ENCODE measurements around the gene TBC1D4.

GRCh38 chr13:75347457-75347856, 134.5 kb downstream of the TBC1D4 start:
- TF ChIP-seq POLR2A (IDR thresholded peaks at IDR 0.05), result no peak
- TF ChIP-seq, protein P1, sequence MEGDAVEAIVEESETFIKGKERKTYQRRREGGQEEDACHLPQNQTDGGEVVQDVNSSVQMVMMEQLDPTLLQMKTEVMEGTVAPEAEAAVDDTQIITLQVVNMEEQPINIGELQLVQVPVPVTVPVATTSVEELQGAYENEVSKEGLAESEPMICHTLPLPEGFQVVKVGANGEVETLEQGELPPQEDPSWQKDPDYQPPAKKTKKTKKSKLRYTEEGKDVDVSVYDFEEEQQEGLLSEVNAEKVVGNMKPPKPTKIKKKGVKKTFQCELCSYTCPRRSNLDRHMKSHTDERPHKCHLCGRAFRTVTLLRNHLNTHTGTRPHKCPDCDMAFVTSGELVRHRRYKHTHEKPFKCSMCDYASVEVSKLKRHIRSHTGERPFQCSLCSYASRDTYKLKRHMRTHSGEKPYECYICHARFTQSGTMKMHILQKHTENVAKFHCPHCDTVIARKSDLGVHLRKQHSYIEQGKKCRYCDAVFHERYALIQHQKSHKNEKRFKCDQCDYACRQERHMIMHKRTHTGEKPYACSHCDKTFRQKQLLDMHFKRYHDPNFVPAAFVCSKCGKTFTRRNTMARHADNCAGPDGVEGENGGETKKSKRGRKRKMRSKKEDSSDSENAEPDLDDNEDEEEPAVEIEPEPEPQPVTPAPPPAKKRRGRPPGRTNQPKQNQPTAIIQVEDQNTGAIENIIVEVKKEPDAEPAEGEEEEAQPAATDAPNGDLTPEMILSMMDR (IDR thresholded peaks at IDR 0.05), result no peak
